Measurements from ENCODE around the gene INTS1.

INTS1 gene

GRCh38 chr7:1496531-1497292 lies 7.5 kb downstream of the INTS1 start:
- DNase-seq (ENCODE audit: low read depth) = no peak
- no peak for TF ChIP-seq CTCF (conservative IDR thresholded peaks at IDR 0.05; ENCODE audit: low read length)
- H3K4me3 ChIP-seq (ENCODE audit: low read length) = no peak overlapping the region

- H3K4me3 ChIP-seq (ENCODE audit: low read length) = no peak overlapping the region
- no peak for TF ChIP-seq CTCF (conservative IDR thresholded peaks at IDR 0.05; ENCODE audit: low read length)
- no peak for DNase-seq (ENCODE audit: low read depth)
Observed at GRCh38 chr7:1495564-1496242, 8.5 kb downstream of the INTS1 start.

GRCh38 chr7:1494866-1495563 lies 9.2 kb downstream of the INTS1 start:
- no peak for TF ChIP-seq CTCF (conservative IDR thresholded peaks at IDR 0.05; ENCODE audit: low read length)
- no peak for DNase-seq (ENCODE audit: low read depth)
- no peak overlapping the region for H3K4me3 ChIP-seq (ENCODE audit: low read length)

GRCh38 chr7:1494447-1494846 lies 9.7 kb downstream of the INTS1 start:
- no peak for TF ChIP-seq CTCF (conservative IDR thresholded peaks at IDR 0.05; ENCODE audit: low read length)
- no peak for DNase-seq (ENCODE audit: low read depth)
- no peak overlapping the region for H3K4me3 ChIP-seq (ENCODE audit: low read length)

GRCh38 chr7:1493571-1493970 lies 10.6 kb downstream of the INTS1 start:
- no peak for TF ChIP-seq CTCF (conservative IDR thresholded peaks at IDR 0.05; ENCODE audit: low read length)
- no peak overlapping the region for H3K4me3 ChIP-seq (ENCODE audit: low read length)
- DNase-seq (ENCODE audit: low read depth) = no peak

GRCh38 chr7:1493129-1493528 lies 11.1 kb downstream of the INTS1 start:
- TF ChIP-seq CTCF (conservative IDR thresholded peaks at IDR 0.05; ENCODE audit: low read length) = no peak
- H3K4me3 ChIP-seq (ENCODE audit: low read length) = no peak overlapping the region

More at GRCh38 chr7:1493129-1493528, 11.1 kb downstream of the INTS1 start:
- DNase-seq (ENCODE audit: low read depth) = no peak

Measured in AG10803 (cell line).